Uterus (tissue), 2 donors: ENCODE data around the gene BLNK.

Experiments
- POLR2A ChIP-seq, 2 donors: fragments of 450-650 bp; IDR thresholded peaks; one replicate each; pipeline ENCODE4 v1.6.1; 2016; ENCODE audit warnings: antibody characterized with exemption in 2 of 2, mild to moderate bottlenecking in 1 of 2, moderate library complexity in 1 of 2
- TF ChIP-seq, protein P1 (sequence below), 4 experiments: fragments of 200-600 bp in 2 of 4; fragments of 450-650 bp in 2 of 4; sonication (generic) in 2 of 4; IDR thresholded peaks; one replicate each; pipeline ENCODE4 v1.5.1; 2016 to 2019; ENCODE audit warnings: antibody characterized with exemption in 4 of 4, mild to moderate bottlenecking in 2 of 4, moderate library complexity in 1 of 4

DNA sequence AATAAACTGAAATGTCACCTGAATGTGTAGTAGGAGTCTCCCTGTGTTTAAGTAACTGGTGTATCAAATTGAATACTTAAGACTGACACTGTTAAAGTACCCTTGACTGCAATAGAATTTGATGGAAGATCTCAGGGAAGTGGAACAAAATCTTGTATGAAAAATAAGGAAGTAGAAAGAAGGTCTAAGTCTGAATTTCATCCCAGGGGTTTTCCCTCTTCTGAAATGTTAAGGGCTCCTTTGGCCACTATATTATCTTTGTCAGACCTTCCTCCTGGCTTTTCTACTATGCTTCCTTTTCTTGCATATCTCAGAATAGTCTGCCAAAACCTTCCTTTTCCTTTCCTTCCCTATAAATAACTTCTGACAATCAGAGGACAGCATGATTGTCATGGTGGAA, 59.6 kb downstream of the BLNK start:
- TF ChIP-seq POLR2A (IDR thresholded peaks at IDR 0.05): no peak
- TF ChIP-seq, protein P1, sequence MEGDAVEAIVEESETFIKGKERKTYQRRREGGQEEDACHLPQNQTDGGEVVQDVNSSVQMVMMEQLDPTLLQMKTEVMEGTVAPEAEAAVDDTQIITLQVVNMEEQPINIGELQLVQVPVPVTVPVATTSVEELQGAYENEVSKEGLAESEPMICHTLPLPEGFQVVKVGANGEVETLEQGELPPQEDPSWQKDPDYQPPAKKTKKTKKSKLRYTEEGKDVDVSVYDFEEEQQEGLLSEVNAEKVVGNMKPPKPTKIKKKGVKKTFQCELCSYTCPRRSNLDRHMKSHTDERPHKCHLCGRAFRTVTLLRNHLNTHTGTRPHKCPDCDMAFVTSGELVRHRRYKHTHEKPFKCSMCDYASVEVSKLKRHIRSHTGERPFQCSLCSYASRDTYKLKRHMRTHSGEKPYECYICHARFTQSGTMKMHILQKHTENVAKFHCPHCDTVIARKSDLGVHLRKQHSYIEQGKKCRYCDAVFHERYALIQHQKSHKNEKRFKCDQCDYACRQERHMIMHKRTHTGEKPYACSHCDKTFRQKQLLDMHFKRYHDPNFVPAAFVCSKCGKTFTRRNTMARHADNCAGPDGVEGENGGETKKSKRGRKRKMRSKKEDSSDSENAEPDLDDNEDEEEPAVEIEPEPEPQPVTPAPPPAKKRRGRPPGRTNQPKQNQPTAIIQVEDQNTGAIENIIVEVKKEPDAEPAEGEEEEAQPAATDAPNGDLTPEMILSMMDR (IDR thresholded peaks at IDR 0.05): no peak
